Vagina (tissue), 2 donors: ENCODE results near the gene KRTAP12-2.
"Not testable (repeated sequence)": the region's sequence is repeated elsewhere in the genome, so short reads cannot be mapped to it uniquely, and the experiment has no call there.

ENCODE experiments used
- CTCF ChIP-seq, 3 experiments: fragments of 450-650 bp in 2 of 3; fragments of 200-600 bp in 1 of 3; sonication (generic) in 1 of 3; IDR thresholded peaks; one replicate each; pipeline ENCODE4 v1.5.1; 2017 to 2019; ENCODE audit warnings: antibody characterized with exemption in 3 of 3, mild to moderate bottlenecking in 2 of 3, moderate library complexity in 2 of 3
- POLR2AphosphoS5 ChIP-seq, 2 donors: sonication (generic); formaldehyde crosslinking; IDR thresholded peaks; one replicate each; pipeline ENCODE4 v1.9.0; 2017; ENCODE audit warnings: antibody characterized with exemption in 2 of 2, mild to moderate bottlenecking in 2 of 2, low read depth in 1 of 2; ENCODE audit not compliant: insufficient read depth in 1 of 2

GRCh38 chr21:44627181-44627822 is 39.4 kb downstream of the KRTAP12-2 start:
- TF ChIP-seq POLR2AphosphoS5 (IDR thresholded peaks at IDR 0.05; ENCODE audit: insufficient read depth in 1 of 2, low read depth in 1 of 2); CTCF (IDR thresholded peaks at IDR 0.05): not testable (repeated sequence)
